K562 (cell line): ENCODE results near the gene CRELD2. TPM values are rescaled to one million over a fixed set of nuclear protein-coding genes. Genes with fewer than 3 reads are reported as not detected.
A peak's percentile ranks its signal among the peaks of the same experiment; 100 is the strongest.

Source experiments
- CHCHD3 ChIP-seq: fragments of 250-450 bp; sonication (Bioruptor Pico); IDR thresholded peaks from 2 replicates; pipeline ENCODE4 v2.1.2; 2022; ENCODE audit warnings: mild to moderate bottlenecking
- CREB1 ChIP-seq, 2 experiments: sonication (generic) in 1 of 2; formaldehyde crosslinking in 1 of 2; IDR thresholded peaks; 2 replicates each; pipeline versions ENCODE4 v1.6.1 to v1.8.0; 2012 to 2022; ENCODE audit warnings: inconsistent platforms in 1 of 2, mild to moderate bottlenecking in 1 of 2, missing genetic modification reagents in 1 of 2, moderate library complexity in 1 of 2
- CREM ChIP-seq: IDR thresholded peaks from 2 replicates; pipeline ENCODE4 v1.6.1; 2014; ENCODE audit warnings: antibody characterized with exemption, low read depth
- FOXJ2 ChIP-seq: fragments of 200-800 bp; sonication (Bioruptor generic); IDR thresholded peaks from 2 replicates; pipeline ENCODE4 v1.6.1; 2016; ENCODE audit warnings: missing genetic modification characterization, missing compliant biosample characterization
- GTF2A2 ChIP-seq: IDR thresholded peaks from 2 replicates; pipeline ENCODE4 v1.6.1; 2016; ENCODE audit warnings: mild to moderate bottlenecking, missing genetic modification characterization, missing compliant biosample characterization
- IRF2 ChIP-seq: sonication (generic); formaldehyde crosslinking; IDR thresholded peaks from 2 replicates; pipeline ENCODE4 v1.8.1; 2022; ENCODE audit warnings: mild to moderate bottlenecking, missing genetic modification reagents
- KLF13 ChIP-seq: fragments of 450-650 bp; IDR thresholded peaks from 2 replicates; pipeline ENCODE4 v1.6.1; 2016; ENCODE audit warnings: missing genetic modification characterization, low read depth, mild to moderate bottlenecking, missing compliant biosample characterization, moderate library complexity, borderline replicate concordance
- MCM7 ChIP-seq, 2 experiments: fragments of 450-650 bp; IDR thresholded peaks; 2 replicates each; pipeline ENCODE4 v1.6.1; 2016 to 2018
- MITF ChIP-seq: IDR thresholded peaks from 2 replicates; pipeline ENCODE4 v1.6.1; 2014; ENCODE audit warnings: antibody characterized with exemption
- MXI1 ChIP-seq: IDR thresholded peaks from 2 replicates; pipeline ENCODE4 v1.6.1; 2011; ENCODE audit warnings: low read depth, mild to moderate bottlenecking, improper control_type of control experiment, low read length
- PHF20 ChIP-seq: fragments of 450-650 bp; IDR thresholded peaks from 2 replicates; pipeline ENCODE4 v1.6.1; 2018; ENCODE audit not compliant: partially characterized antibody
- POLR3A ChIP-seq: IDR thresholded peaks from 2 replicates; pipeline ENCODE4 v1.6.1; 2011; ENCODE audit warnings: borderline replicate concordance, mild to moderate bottlenecking, moderate library complexity; ENCODE audit not compliant: insufficient read length, insufficient read depth; ENCODE audit errors: extremely low read depth
- PURB ChIP-seq: sonication (generic); formaldehyde crosslinking; IDR thresholded peaks from 2 replicates; pipeline ENCODE4 v1.9.0; 2021; ENCODE audit warnings: low read depth, mild to moderate bottlenecking, missing genetic modification reagents
- RFX7 ChIP-seq: fragments of 250-450 bp; sonication (Bioruptor Pico); IDR thresholded peaks from 2 replicates; pipeline ENCODE4 v1.5.1; 2021; ENCODE audit warnings: mild to moderate bottlenecking
- THAP12 ChIP-seq: fragments of 250-450 bp; sonication (Bioruptor Pico); IDR thresholded peaks from 2 replicates; pipeline ENCODE4 v1.9.0; 2021; ENCODE audit warnings: mild to moderate bottlenecking, inconsistent platforms
- THRB ChIP-seq: fragments of 450-650 bp; formaldehyde crosslinking; conservative IDR thresholded peaks from 2 replicates; pipeline ENCODE4 v1.4.0; 2022; ENCODE audit warnings: mild to moderate bottlenecking, missing genetic modification characterization
- TRIM25 ChIP-seq: fragments of 450-650 bp; IDR thresholded peaks from 2 replicates; pipeline ENCODE4 v1.7.0; 2016; ENCODE audit warnings: borderline replicate concordance
- ZBTB1 ChIP-seq: sonication (generic); formaldehyde crosslinking; IDR thresholded peaks from 2 replicates; pipeline ENCODE4 v1.8.1; 2023; ENCODE audit warnings: missing genetic modification reagents, low read depth, mild to moderate bottlenecking, borderline replicate concordance
- ZKSCAN3 ChIP-seq: fragments of 250-450 bp; sonication (Bioruptor Pico); IDR thresholded peaks from 2 replicates; pipeline ENCODE4 v1.4.0; 2020
- ZNF253 ChIP-seq: fragments of 250-450 bp; sonication (Bioruptor Pico); conservative IDR thresholded peaks from 2 replicates; pipeline ENCODE4 v1.6.1; 2021; ENCODE audit warnings: mild to moderate bottlenecking
- ZNF263 ChIP-seq: sonication (generic); formaldehyde crosslinking; IDR thresholded peaks from 2 replicates; pipeline ENCODE4 v1.8.0; 2022; ENCODE audit warnings: mild to moderate bottlenecking, missing genetic modification reagents, borderline replicate concordance
- ZNF785 ChIP-seq: fragments of 250-450 bp; sonication (Bioruptor Pico); IDR thresholded peaks from 2 replicates; pipeline ENCODE4 v1.4.0; 2020; ENCODE audit warnings: mild to moderate bottlenecking
- polyA plus RNA-seq, 8 experiments: library from polyadenylated mRNA; depleted of rRNA in 4 of 8; stranded (reverse) in 5 of 8; unstranded in 3 of 8; fragments of >200 nt; fragmentation: Nextera tagmentation in 2 of 8; fragmentation: Illumina TruSeq in 1 of 8; extraction: Ambion mirVana in 2 of 8; extraction: Trizol in 1 of 8; gene quantifications; 2 replicates each; pipeline versions ENCODE4 v1.2.1 to v1.2.3, GENCODE V29; 2011 to 2014; ENCODE audit warnings: inconsistent platforms in 1 of 8, missing spikeins in 1 of 8
- total RNA-seq, 7 experiments: library from RNA; depleted of rRNA in 6 of 7; stranded (reverse); fragments of >200 nt in 6 of 7; fragmentation: Illumina TruSeq in 2 of 7; extraction: Trizol in 2 of 7; gene quantifications; 2 replicates each; pipeline versions ENCODE4 v1.2.1 to v1.2.3, GENCODE V29; 2011 to 2021; ENCODE audit warnings: low replicate concordance in 1 of 7

CRELD2 gene
- total and polyA plus RNA-seq, 9 of the 15 experiments (the other 6 are each of a cell fraction or from before 2014, with no cell fraction given): 0.96 to 25.3 (median 8.8) TPM

GRCh38 chr22:49960159-49961004 lies 41.9 kb downstream of the CRELD2 start, which contains the start of gene PIM3 (continued):
- TF ChIP-seq PHF20: no peak
- no peak for TF ChIP-seq ZNF253 (CRISPR knock-in tag)
- TF ChIP-seq ZNF785: no peak
- no peak for TF ChIP-seq CHCHD3 (CRISPR knock-in tag)
- TF ChIP-seq PURB: no peak
- no peak for TF ChIP-seq RFX7
- TF ChIP-seq ZNF263: no peak
- no peak for TF ChIP-seq THRB (CRISPR knock-in tag)
- TF ChIP-seq MXI1: no peak
- TF ChIP-seq FOXJ2 (tag): no peak
- peak; percentile 66; the same call in 1 of the 2 replicates for TF ChIP-seq THAP12 (CRISPR knock-in tag)
- no peak for TF ChIP-seq MITF
- no peak for TF ChIP-seq TRIM25
- TF ChIP-seq POLR3A: no peak
- no peak for TF ChIP-seq ZKSCAN3 (CRISPR knock-in tag)
- 0 out of 2 replicates have a peak, but pooled peaks have one; percentile 29 for TF ChIP-seq CREB1 (IDR thresholded peaks at IDR 0.05)
- TF ChIP-seq CREB1 (CRISPR knock-in tag; IDR thresholded peaks at IDR 0.05): no peak; the same call in none of the 2 replicates
- TF ChIP-seq MCM7 (IDR thresholded peaks at IDR 0.05): no peak
- no peak for TF ChIP-seq IRF2 (CRISPR knock-in tag)
- no peak; the same call in 1 of the 2 replicates for TF ChIP-seq CREM
- no peak for TF ChIP-seq ZBTB1 (CRISPR knock-in tag)
- TF ChIP-seq GTF2A2 (tag): peak; percentile 89
- no peak for TF ChIP-seq KLF13 (tag)
